Thoracic aorta (tissue), 2 donors: ENCODE data around the gene FHIT. TPM values are rescaled to one million over a fixed set of nuclear protein-coding genes. Genes with fewer than 3 reads are reported as not detected.
"Not testable (repeated sequence)": the region's sequence is repeated elsewhere in the genome, so short reads cannot be mapped to it uniquely, and the experiment has no call there.

Experiments used
- ATAC-seq: fragments of 150-250 bp; one replicate; pipeline ENCODE4 v1.8.0; 2017; ENCODE audit warnings: low read depth; ENCODE audit not compliant: insufficient number of reproducible peaks, low FRiP score
- DNase-seq: peaks from one replicate; pipeline ENCODE4 v3.0.0-alpha.2; 2020; ENCODE audit warnings: low spot score
- H3K27ac ChIP-seq, 2 donors: fragments of 200-600 bp; sonication (generic); 1 replicate in 1 of 2; 2 replicates in 1 of 2; pipeline ENCODE4 v1.5.1; 2016; ENCODE audit warnings: mild to moderate bottlenecking in 2 of 2, moderate library complexity in 2 of 2
- H3K27me3 ChIP-seq: fragments of 200-600 bp; sonication (generic); replicated peaks from 2 replicates; pipeline ENCODE4 v1.6.0; 2016; ENCODE audit warnings: mild to moderate bottlenecking; ENCODE audit not compliant: insufficient read depth
- H3K36me3 ChIP-seq: fragments of 200-600 bp; sonication (generic); one replicate; pipeline ENCODE4 v1.5.1; 2016
- H3K4me1 ChIP-seq, 2 donors: fragments of 200-600 bp; sonication (generic); 1 replicate in 1 of 2; 2 replicates in 1 of 2; pipeline versions ENCODE4 v1.5.1 to v1.6.0; 2016; ENCODE audit warnings: low read depth in 2 of 2, mild to moderate bottlenecking in 1 of 2; ENCODE audit not compliant: control insufficient read depth in 1 of 2
- H3K4me3 ChIP-seq: fragments of 200-600 bp; sonication (generic); 2 replicates; pipeline ENCODE4 v1.5.1; 2016; ENCODE audit warnings: mild to moderate bottlenecking
- H3K9me3 ChIP-seq: fragments of 200-600 bp; sonication (generic); 2 replicates; pipeline ENCODE4 v1.5.1; 2016
- total RNA-seq, 2 donors: library from RNA; depleted of rRNA; stranded (reverse); fragments of >200 nt; gene quantifications; one replicate each; pipeline versions ENCODE4 v1.1.0 to v1.2.3, GENCODE V29; 2016
- TF ChIP-seq, protein P1 (sequence below): fragments of 200-600 bp; sonication (generic); IDR thresholded peaks from one replicate; pipeline ENCODE4 v1.5.1; 2019; ENCODE audit warnings: antibody characterized with exemption

The FHIT gene
- total RNA-seq, 2 donors from 2014 or later: 2.0 to 2.3 TPM

DNA sequence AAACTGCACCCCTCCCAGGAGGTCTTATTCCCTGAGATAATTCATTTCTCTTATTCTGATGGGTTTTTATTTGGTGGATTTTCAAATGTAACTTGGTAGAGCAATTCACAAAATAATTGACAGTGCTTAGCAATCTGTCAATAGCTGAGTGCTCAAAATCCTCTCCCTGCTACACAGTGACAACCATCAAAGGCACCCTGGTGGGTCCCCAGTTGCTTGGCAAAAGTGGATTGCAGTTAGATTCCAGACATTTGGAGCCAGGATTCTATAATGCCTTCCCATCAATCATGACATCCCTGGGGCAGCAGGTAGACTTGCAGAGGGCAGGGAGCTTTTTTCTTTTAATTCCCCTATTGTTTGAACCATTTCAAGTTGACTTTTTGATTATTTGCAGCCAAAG, 59.0 kb downstream of the FHIT start:
- no peak overlapping the region for H3K27ac ChIP-seq
- H3K9me3 ChIP-seq: no peaks in the 10 kb centered on the region
- no peaks in the 10 kb centered on the region for H3K36me3 ChIP-seq
- TF ChIP-seq, protein P1, sequence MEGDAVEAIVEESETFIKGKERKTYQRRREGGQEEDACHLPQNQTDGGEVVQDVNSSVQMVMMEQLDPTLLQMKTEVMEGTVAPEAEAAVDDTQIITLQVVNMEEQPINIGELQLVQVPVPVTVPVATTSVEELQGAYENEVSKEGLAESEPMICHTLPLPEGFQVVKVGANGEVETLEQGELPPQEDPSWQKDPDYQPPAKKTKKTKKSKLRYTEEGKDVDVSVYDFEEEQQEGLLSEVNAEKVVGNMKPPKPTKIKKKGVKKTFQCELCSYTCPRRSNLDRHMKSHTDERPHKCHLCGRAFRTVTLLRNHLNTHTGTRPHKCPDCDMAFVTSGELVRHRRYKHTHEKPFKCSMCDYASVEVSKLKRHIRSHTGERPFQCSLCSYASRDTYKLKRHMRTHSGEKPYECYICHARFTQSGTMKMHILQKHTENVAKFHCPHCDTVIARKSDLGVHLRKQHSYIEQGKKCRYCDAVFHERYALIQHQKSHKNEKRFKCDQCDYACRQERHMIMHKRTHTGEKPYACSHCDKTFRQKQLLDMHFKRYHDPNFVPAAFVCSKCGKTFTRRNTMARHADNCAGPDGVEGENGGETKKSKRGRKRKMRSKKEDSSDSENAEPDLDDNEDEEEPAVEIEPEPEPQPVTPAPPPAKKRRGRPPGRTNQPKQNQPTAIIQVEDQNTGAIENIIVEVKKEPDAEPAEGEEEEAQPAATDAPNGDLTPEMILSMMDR: no peak
- ATAC-seq (no peak), DNase-seq (no peak)
- H3K27me3 ChIP-seq: no peaks in the 10 kb centered on the region
- H3K4me3 ChIP-seq: no peak overlapping the region
- H3K4me1 ChIP-seq: no peaks in the 10 kb centered on the region

- H3K27me3 ChIP-seq, H3K4me3 ChIP-seq, ATAC-seq, H3K27ac ChIP-seq, DNase-seq, H3K9me3 ChIP-seq, H3K4me1 ChIP-seq, H3K36me3 ChIP-seq: not testable (repeated sequence)
These were observed 61.0 kb downstream of the FHIT start for GRCh38 chr3:61190205-61190604.

GRCh38 chr3:61186030-61186429, 65.2 kb downstream of the FHIT start:
- ATAC-seq: no peak
- no peak overlapping the region for H3K4me3 ChIP-seq
- no peaks in the 10 kb centered on the region for H3K4me1 ChIP-seq
- no peak for DNase-seq
- no peaks in the 10 kb centered on the region for H3K27me3 ChIP-seq
- H3K36me3 ChIP-seq: no peaks in the 10 kb centered on the region
- H3K9me3 ChIP-seq: no peaks in the 10 kb centered on the region
- TF ChIP-seq, protein P1: no peak
- no peak overlapping the region for H3K27ac ChIP-seq

DNA sequence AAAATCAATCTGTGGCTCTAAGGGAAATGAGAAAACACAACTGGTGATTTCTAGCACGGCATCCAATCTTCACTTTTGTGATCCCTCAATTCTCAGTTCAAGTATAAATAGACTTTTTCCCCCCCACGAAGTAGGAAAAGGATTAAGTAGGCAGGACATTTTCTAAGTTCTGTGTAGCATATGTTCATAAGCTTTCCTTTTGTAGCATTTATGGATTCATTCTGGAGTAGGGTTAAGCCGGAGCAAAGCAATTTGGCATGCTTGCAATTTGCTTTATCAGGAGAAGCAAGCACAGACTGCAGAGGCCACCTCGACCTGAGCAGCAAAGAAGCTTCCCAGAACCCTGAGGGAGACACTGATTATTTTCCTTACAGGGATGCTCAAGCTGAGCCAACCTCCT, 66.3 kb downstream of the FHIT start:
- Histone ChIP-seq H3K4me3 (no peak overlapping the region), H3K27ac (no peak overlapping the region), H3K9me3 (no peaks in the 10 kb centered on the region), H3K27me3 (no peaks in the 10 kb centered on the region), H3K36me3 (no peaks in the 10 kb centered on the region), H3K4me1 (no peaks in the 10 kb centered on the region)
- ATAC-seq (no peak), DNase-seq (no peak)
- TF ChIP-seq, protein P1: no peak

- Histone ChIP-seq H3K4me3 (no peak overlapping the region), H3K27ac (no peak overlapping the region), H3K27me3 (no peaks in the 10 kb centered on the region), H3K4me1 (no peaks in the 10 kb centered on the region), H3K36me3 (no peaks in the 10 kb centered on the region), H3K9me3 (no peaks in the 10 kb centered on the region)
- ATAC-seq: no peak
- no peak for DNase-seq
- TF ChIP-seq, protein P1: no peak
These were observed 68.6 kb downstream of the FHIT start for GRCh38 chr3:61182662-61183061.

- Histone ChIP-seq H3K4me1 (no peaks in the 10 kb centered on the region), H3K36me3 (no peaks in the 10 kb centered on the region), H3K4me3 (no peak overlapping the region), H3K27ac (no peak overlapping the region), H3K9me3 (no peaks in the 10 kb centered on the region), H3K27me3 (no peaks in the 10 kb centered on the region)
- no peak for ATAC-seq
- TF ChIP-seq, protein P1: no peak
- no peak for DNase-seq
These were observed 69.4 kb downstream of the FHIT start for GRCh38 chr3:61181874-61182273.
